Embryonic facial prominence (tissue), 1 donor: Measurements from ENCODE around the gene POLG.

Experiments used
- DNase-seq: peaks from one replicate; pipeline ENCODE4 v3.0.0-alpha.2; 2016; ENCODE audit errors: extremely low spot score

The POLG gene

DNA sequence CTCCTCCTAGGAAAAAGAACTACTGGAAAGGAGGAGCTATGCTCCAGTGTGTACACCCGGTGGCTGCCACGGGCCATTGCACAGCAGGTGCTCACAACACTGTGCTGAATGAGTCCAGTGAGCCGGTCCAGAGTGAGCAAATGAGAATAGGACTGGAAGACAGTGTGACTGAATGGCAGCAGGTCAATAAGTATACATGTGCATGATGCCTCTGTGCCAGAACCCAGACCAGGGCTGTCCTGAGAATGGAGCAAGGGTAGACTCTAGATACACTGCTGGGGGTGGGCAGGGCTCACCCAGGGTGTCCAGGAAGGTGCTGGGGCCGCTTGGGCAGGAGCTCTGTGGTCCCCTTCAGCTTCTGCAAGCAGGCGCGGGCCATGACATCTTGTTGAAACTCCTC is 8.3 kb downstream of the POLG start:
- no peak for DNase-seq

DNA sequence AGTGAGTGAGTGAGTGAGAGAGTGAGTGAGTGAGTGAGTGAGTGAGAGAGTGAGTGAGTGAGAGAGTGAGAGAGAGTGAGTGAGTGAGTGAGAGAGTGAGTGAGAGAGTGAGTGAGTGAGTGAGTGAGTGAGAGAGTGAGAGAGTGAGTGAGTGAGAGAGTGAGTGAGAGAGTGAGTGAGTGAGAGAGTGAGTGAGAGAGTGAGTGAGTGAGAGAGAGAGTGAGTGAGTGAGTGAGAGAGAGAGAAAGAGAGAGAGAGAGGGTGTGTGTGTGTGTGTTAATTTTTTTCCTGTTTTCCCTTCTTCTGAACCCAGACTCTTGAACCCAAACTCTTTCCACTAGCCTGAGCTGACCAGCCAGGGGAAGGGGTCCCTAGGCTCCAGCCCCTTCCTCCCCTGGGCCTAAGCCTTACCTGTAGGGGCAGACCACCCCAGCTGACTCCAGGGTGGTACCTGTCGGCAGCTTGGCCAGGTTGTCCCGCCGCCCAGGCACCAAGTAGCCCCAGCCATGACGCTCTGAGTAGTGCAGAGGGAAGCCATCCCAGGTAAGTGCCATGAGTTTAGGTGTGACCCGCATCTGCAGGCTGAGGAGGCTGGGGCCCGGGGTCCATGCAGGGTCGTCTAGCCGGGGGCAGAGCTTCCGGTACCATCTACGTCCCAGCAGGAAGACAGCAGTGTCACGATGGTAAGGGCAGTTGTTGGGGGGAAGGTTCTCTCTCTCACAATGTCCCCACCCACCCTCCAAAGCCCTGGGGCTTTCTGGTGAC is 9.4 kb downstream of the POLG start:
- no peak for DNase-seq

DNA sequence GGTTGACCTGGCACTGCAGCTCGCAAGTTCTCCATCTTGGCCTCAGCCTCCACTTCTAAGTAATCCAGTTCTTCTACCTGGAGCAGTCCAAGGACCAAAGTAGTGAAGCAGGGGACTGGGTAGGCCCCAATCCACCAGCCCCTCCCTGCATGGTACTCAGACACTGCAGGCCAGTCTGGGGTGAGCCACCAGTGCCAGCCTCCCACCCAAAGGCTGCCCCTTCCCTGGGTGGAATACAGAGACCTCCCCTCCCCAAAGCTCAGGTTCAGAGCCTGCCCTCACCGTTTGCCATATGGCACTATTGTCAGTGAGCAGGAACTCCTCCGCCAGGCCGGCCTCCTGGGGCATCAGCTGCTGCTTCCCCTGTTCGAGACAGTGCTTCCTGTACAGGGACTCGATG is 10.8 kb downstream of the POLG start:
- no peak for DNase-seq

DNA sequence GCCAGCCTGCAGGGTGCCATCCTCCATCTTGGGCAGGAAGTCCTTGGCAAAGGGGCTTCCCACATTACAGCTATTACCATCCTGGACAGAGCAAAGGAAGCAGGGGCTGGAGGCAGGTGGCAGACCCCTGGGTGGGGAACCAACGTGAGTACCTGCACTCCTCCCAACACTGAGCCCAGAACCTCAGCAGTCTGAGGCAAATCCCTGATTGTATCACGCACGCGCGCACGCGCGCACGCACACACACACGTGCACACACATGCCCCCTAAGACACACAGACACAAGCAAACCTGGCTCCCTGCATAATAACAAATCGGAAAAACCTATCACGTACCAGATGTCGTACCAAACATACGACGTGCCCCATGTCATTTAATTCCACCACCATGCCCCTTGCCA is 11.8 kb downstream of the POLG start:
- DNase-seq = no peak

DNA sequence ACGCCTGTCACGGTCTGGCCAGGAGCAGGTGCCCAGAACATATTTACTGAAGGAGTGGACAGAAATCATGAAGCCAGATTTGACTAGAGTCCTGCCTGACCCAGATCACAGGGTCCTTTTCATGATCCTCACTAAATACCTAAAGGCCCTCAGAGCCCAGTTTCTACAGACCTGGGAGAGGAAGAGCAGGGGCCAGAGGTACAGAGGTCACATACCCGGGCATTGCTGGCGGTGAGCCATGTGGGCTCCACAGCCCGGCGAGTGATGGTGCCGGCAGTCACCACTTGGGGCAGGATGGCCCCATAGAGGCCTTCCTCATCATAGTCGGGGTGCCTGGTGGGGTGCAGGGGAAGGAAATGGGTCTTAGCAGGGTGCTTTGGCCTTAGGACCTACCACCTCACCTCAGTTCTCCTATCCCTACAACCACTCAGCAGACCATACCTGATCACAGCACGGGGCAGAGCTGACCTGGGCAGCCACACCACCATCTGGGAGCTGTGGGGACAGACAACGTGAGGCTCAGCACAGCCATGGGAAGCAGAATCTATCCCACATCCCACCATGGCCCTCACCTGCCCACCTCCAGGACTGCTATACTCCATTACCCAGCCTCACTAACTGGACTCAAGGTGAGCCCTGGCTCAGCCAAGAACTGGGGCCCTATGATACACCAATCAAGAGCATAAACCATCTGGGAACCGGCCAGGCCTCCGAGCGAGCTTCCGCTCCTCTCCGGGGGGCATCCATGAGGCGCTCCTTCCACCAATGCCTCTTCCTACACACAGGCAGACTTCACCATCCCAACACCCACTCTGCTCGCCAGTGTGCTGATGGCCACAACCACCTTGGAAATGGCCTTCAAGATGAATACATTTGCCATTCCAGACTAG is 12.9 kb downstream of the POLG start:
- no peak for DNase-seq

DNA sequence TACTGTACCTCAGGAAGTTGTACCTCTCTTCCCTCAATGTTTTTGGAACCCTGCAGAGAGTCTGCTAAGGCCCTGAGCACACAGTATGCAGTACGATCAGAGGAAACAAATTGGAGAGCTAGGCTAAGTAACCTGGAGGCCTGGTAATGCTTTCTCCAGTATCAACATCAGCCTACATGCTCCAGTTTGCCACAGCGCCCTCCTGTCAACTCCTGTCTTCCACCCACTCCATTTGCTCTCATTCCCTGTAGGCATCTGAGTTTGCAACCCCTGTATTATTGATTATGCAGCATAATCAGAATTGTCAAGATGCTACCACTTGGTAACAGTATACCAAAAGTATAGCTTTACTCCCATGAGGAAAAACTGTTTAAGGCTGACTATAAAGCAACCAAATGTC is 14.4 kb downstream of the POLG start:
- no peak for DNase-seq

DNA sequence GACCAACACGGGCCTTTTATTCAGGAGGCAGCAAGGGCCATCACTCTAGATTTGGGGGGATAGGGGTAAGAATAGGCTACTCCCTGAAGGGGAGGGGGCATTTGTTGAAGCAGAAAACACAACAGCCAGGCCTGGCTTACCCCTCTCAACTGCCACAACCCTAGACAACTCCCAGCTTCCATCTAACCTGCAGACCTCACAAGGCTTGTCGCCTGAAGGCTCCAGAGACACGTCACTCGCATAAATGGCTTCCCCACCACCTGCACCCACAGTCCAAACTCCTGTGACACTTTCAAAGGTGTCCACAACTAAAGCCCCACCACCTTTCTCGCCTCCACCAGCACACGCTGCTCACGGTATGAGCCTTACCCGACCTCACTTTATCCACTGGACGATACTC is 14.9 kb downstream of the POLG start:
- no peak for DNase-seq

DNA sequence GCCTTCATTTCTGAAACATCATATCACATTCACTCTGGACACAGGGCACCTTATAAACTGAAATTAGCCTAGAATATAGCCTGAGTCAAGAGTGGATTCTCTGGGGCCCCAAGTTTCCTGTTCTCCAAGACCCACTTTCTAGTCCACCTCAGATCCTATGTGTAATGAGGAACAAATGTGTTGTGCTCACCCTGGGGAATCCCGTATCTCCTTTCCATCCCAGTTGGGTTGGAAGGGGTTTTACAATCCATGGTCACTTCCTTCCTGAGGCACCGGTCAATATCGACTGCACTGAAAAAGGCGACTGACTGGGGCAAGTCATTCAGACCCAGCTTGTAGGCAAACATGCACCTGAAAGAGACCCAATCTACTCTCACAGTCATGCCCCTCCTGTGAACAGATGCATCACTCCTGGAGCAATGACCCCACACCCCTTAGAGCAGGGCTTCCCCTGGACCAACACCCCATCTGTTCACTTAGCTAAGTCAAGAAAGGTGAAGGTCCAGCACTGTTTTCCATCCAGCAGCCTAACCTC is 17.4 kb downstream of the POLG start:
- no peak for DNase-seq

DNA sequence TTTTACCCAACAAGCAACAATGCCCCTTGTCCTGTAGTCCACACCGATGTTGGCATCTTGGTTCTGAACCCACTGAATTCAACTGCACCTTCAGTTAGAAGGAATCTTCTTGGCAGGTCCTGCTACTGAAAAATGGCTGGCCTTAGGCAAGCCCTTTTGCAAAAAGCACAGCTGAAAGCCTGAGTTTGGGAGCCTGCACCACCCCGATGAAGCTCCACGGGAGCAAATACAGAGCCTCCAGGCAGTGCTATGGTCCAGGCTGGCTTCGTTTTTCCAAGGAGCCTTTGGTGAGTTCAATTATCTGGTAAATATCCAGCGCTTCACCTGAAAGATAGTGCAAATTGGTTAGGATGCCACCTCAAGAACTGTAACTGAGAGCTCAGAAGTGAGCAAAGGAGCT is 18.1 kb downstream of the POLG start:
- DNase-seq = no peak

DNA sequence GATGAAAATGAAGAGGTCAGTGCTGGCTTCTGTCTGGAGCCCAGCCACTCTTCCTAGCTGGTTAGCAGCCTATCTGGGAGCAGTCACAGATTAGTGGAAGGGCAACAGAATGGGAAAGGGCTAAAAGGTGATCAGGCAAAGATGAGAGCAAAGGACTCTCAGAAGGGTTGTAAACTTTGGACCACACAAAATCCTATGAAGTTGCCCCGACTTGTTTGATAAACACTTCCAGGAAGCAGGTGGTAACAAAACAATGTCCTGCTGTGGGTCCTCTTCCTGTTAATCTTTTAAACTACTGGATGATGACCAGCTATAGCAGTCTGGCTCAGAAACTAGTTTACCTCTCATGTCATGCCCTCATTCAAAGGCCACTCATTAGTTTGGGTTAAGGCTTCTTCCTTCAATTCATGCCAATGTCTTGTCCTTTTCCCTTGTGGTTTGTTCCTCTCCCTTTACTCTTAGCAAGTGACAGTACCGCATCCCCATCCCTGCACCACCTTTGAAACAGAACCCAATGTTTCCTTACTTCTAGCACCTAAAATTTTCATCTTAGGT is 19.2 kb downstream of the POLG start:
- no peak for DNase-seq

DNA sequence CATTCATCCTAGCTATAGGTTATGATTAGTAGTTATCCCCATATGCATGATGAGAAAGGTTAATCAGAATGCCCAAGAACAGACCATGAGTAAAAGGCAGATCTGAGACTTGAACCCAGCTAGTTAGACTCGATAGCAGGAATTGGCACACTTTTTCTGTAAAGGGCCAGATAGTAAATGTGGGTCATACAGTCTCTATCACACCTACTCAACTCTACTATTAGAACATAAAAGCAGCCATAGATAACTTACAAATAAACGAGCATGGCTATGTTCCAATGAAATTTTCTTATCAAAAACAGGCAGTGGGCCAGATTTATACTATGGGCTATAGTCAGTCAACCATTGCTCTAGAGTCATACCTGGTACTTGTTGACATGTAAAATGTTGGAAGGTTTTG is 24.6 kb downstream of the POLG start:
- DNase-seq = no peak

DNA sequence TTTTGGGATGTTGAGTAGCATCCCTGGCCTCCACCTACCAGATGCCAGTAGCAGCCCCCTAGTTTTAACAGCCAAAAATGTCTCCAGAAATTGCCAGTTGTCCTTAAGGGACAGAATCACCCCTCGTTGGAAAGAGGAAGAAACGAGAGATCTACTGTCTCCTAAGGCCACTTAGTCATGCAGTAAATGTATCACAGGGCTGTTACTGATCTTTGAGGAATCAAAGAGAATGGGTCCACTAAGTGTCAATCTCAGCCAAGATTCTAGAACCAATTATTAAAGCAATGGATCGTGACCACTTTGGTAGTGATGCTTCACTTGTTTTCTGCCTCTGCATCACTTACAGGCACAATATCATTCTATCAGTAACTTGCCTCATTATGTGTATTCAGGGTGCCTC is 26.4 kb downstream of the POLG start:
- DNase-seq = no peak

DNA sequence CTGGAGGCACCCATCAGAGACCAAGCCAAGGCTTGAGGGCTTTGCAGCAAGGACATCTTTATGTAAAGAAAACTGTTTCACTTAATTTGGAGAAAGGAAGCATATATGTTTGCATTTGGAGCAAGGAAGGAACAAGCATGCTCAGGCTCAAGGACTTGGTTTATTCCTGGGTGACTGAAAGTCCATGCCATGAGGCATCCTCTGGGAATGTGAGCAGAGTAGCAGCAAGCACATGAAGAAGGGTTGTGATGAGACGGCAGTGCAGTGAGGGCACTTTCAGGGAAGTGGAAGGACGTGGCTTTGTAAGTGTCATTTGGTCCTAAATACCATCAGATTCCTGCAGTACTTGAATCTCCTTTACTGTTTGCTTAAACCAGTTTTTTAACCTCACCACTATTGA is 26.8 kb downstream of the POLG start:
- DNase-seq = no peak

DNA sequence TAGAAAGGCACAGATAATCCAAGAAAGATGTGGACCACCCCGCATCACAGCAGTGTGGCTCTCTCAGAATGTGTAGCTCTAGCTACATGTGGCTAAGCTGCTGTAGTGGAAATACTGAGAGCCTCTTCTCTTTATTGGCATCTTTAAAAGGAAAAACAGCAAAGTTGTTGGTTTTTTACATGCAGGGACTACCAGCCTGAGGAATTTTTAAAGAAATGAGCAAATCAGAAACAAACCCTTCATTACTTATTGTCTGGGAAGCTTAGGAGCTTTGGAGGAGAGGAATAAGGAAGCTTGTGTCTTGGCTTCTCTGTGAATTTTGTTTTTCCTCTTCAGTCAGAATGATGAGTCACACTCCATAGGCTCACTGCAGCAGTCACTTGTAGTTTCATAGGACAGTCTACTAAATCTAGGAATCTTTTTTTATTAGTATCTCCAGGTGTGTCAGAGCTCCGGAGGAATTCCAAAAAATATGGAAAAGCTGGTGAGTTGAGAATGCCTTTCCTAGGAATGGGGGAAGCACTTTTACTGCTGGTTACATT is 27.5 kb downstream of the POLG start:
- no peak for DNase-seq

DNA sequence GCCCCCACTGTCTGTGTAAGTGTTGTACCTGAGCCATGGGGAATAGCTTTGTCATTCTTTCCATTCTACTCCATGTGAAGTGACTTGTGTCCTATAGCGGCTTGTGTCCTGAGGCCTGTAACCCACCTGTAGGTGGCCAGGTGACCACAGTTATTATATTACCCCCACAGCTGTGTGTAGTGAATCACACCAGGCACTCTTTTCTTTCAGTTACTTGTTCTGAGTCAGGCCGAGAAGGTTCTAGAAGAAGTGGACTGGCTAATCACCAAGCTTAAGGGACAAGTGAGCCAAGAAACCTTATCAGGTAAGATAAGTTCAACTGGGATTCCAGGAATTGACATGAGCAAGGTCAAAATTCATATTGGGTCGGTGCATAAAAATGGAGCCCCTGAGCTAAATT is 29.2 kb downstream of the POLG start:
- DNase-seq = no peak

DNA sequence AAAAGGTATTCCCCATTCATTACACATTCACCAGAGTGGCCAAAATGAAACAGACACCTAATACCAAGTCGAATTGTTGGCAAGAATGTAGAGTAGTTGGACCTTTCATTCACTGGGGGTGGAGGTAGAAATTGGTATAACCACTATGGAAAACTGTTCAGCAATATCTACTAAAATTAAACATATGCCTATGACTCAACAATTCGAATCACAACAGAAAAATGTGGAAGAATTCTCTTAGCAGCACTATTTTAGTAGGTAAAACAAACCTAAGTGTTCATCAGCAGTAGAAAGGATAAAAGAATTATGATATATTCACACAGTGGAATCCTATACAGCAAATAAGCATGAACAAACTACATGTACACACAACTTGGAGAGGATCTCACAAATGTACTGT is 30.6 kb downstream of the POLG start:
- DNase-seq = no peak

DNA sequence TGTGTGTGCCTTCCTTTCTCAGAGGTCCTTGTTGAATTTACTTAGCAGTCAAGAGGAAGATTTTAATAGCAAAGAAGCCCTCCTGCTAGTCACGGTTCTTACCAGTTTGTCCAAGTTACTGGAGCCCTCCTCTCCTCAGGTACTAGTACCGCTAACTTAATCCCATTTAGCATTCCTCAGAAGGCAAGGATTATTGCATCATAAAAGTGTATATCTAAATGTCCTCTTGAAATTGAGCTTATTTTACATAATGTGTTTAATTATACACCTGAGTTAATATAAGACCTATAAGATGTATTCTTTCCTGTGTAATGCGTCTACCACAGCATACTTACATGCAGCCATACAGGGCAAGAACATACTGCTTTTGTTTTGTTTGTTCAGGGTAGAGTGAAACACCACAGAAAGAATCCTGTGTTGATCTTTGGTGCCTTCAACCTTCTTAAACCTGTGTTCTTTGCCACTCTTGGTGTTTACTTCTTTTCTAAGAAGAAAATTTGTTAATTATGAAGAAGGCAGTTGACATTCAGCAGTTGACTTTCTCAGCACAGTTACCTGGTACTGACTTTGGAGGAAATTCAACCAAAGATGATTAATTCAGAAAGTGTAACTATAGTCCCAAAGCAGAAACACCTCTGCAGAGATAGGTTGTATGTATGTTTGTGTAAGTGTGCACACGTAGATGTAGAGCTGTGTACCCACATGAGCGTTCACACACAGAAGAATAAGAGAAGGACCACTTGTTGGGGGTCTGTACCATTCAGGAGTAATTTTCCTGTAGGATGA is 33.1 kb downstream of the POLG start:
- DNase-seq = no peak

DNA sequence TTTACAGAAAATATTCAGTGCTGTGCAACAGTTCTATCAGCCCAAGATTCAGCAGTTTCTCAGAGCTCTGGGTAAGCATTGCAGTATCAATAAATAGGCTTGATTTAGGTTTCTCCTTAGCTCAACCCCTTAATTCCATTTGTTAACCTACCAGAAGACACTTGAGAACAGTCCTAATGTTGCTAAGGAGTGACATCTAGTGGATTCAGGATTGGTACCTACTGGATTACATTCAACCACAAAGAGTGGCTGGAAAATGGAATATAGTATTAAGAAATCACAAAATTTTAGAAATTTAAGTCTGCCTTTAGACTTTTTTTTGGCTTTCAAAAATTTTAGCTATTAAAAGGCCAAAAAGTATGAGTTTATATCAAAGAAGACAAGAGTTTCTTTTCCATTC is 34.7 kb downstream of the POLG start:
- DNase-seq = no peak

DNA sequence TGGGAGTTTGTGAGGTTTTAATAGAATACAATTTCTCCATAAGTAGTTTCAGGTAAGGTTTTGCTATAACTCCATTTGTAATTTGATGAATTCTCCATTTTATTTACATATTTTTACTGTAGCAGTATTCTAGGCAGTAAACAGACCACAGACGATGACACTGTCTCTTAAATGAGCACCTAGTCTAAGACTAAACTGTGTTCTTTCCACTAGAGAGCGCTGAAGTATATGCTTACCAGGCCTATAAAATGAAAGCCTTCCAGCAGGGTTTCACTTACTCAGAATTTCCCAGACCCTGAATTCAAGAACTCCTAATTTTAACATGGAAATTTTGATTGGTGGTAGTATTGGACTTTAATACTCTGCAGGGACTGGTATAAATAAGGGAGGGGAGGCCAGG is 41.6 kb downstream of the POLG start:
- no peak for DNase-seq

DNA sequence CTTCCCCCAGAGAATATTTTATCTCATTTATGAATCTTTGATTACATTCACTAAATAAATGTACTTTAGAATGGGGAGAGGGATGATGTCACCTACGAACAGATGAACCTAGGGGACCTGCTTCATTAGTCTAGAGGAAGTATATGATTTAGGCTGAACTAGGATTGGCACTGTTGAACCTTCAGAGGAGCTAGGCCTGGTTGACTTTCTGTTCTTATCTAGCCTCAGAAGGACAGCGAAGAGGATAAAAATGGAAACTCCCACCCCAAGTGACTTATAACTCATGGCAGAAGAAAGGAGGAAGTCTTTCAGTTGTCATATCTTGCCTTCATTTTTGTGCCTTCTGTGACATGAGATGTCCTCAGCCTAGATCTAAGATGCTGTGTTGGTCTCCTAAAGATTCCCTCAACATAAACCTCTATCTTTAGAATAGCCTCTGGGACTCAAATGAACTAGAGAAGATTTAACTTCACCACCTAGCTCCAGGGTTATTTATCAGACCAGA is 42.6 kb downstream of the POLG start:
- DNase-seq = no peak

DNA sequence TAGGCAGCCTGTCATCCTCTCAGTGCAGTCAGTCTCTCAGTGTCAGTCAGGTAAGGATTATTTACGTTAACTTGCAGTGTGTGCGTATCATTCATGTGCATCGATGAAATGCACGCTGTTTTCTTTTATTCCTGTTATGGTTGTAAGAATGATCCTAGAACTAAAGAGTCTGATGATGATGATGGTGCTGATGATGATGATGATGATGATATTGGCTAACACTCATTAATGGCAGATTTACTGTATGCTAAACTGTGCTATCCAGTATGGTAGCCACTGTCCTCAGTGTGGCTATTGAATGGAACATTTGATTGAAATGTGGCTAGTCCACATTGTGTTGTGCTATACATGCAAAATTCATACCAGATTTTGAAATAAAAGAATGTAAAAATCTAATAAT is 51.4 kb downstream of the POLG start:
- no peak for DNase-seq
